Measurements from ENCODE around the gene MAPKBP1. TPM values are rescaled to one million over a fixed set of nuclear protein-coding genes. Genes with fewer than 3 reads are reported as not detected.

Gene MAPKBP1
- total RNA-seq, 2 donors from 2014 or later = 9.0 to 14.6 TPM

DNA sequence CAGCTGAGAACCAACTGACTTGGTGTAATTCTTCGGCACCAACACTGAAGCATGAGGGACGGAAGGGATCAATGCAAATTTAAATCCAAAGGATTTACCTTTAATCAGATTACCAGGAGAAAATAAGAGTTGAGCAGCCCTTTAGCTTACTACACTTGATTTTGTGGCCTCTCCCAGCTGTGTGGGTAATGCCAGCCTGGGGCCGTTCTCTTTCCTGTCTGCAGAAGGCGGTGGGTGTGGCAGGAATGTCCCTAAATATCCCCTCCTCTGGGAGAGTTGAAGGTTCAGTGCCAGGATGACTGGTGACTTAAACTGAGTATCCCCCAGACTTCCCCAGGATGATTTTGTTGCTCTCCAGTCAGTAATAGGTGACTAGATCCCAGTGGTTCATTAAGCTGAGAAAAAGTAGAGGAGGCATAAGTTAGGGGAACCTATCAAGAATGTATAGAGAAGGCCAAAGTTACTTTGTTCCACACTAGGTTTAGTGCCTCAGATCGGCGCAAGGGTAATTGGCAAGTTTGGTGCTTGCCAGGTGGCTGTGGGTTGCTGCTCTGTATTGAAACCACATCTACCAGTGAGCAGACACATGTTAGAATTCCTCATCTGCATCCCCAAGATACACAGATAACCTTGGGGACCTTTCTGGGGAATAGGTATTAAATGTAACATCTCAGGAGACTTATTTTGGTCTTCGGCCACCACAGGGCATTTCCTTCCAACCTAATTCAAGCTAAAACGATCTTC lies 23.1 kb downstream of the MAPKBP1 start:
- Histone ChIP-seq H3K27me3 (no peaks in the 10 kb centered on the region), H3K9me3 (no peaks in the 10 kb centered on the region), H3K9ac (ENCODE audit: low read depth in 2 of 2, low read length in 2 of 2) (no peak overlapping the region), H3K4me3 (no peak overlapping the region), H3K27ac (no peak overlapping the region), H3K4me1 (no peaks in the 10 kb centered on the region), H3K36me3 (no peaks in the 10 kb centered on the region)
- TF ChIP-seq, protein P1, sequence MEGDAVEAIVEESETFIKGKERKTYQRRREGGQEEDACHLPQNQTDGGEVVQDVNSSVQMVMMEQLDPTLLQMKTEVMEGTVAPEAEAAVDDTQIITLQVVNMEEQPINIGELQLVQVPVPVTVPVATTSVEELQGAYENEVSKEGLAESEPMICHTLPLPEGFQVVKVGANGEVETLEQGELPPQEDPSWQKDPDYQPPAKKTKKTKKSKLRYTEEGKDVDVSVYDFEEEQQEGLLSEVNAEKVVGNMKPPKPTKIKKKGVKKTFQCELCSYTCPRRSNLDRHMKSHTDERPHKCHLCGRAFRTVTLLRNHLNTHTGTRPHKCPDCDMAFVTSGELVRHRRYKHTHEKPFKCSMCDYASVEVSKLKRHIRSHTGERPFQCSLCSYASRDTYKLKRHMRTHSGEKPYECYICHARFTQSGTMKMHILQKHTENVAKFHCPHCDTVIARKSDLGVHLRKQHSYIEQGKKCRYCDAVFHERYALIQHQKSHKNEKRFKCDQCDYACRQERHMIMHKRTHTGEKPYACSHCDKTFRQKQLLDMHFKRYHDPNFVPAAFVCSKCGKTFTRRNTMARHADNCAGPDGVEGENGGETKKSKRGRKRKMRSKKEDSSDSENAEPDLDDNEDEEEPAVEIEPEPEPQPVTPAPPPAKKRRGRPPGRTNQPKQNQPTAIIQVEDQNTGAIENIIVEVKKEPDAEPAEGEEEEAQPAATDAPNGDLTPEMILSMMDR (IDR thresholded peaks at IDR 0.05) = no peak
- DNase-seq = no peak
- intact Hi-C loops (cut with DNase I) = no loop called here

DNA sequence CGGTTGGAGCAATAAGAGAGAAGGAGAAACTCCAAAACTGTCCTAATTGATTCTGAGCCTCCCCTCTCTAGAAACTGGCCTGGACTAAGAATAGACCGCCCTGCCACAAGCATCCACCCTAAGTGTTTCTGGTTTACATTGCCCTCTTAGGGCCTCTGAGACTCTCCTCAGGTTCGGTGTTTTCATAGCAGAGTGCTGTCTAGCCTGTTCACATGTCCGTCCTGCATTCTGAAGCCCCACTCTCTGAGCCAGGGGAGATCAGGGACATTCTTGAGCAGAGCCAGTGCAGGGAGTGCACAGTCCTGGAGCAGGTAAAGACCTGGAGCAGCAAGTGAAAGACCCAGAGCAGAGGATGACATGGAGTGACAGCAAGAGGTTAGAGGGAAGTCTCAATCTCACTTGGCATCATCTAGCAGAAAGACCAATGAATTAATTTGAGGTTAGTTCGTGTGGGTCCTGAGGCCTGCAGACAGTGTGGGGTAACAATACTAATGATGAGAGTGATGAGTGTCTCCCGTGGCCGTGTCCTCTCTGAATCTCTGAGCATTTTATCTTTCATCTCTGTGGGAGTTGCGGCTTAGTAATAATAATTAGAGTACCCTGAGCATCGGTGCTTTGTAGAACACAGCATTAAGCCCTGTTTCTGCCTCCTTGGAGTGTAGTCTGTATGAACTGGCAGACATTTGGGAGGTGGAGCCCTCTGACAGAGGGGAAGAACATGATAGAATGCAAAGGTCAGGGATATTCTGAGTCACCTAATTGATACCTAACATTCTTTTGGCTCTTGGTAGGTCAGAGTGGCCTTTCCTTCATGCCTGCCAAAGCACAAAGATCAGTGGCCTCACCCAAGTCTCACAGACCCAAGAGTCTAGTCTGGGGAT lies 24.6 kb downstream of the MAPKBP1 start:
- Histone ChIP-seq H3K27ac (no peak overlapping the region), H3K27me3 (no peaks in the 10 kb centered on the region), H3K36me3 (no peaks in the 10 kb centered on the region), H3K9me3 (no peaks in the 10 kb centered on the region), H3K4me3 (no peak overlapping the region), H3K4me1 (no peaks in the 10 kb centered on the region), H3K9ac (ENCODE audit: low read depth in 2 of 2, low read length in 2 of 2) (no peak overlapping the region)
- intact Hi-C loops (cut with DNase I) = no loop called here
- TF ChIP-seq, protein P1 (IDR thresholded peaks at IDR 0.05) = no peak
- DNase-seq = no peak

DNA sequence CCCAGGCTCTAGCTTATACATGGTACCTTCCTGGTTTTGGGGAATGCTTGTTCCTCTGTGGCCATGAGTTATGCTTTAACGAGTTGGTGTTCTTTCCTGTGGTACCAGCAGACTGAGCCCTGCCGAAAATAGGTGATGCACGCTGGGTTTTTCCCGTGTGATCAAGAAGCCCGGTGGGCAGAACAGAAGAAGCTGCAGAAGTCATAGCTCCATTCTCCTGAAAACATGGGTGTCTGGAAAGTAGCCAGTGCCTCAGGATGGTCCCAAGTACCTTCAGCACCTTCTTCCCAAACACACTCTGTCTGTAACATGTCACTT lies 25.2 kb downstream of the MAPKBP1 start:
- no peaks in the 10 kb centered on the region for H3K36me3 ChIP-seq
- no peak overlapping the region for H3K9ac ChIP-seq (ENCODE audit: low read depth in 2 of 2, low read length in 2 of 2)
- H3K27ac ChIP-seq = no peak overlapping the region
- H3K9me3 ChIP-seq = no peaks in the 10 kb centered on the region
- no peak for DNase-seq
- intact Hi-C loops (cut with DNase I) = no loop called here
- H3K27me3 ChIP-seq = no peaks in the 10 kb centered on the region
- TF ChIP-seq, protein P1 (IDR thresholded peaks at IDR 0.05) = no peak
- H3K4me1 ChIP-seq = no peaks in the 10 kb centered on the region
- H3K4me3 ChIP-seq = no peak overlapping the region

DNA sequence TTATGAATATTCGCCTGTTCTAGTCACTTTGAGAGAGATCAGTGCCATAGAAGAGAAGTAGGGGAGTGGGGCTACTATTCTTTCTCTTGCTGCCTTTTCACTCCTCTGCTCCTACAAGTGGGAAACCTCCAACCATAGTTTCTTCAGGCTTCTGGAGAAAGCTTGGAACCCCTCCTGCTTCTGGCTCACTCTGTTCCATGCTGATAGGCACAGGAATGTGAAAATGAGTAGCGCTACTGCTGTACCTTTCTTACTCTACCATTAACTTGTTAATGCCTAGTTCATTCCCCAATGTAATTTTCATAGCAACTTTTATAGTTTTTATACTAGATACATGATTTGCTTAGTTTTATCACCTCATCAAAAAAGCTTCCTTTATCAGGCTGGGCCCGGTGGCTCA lies 26.9 kb downstream of the MAPKBP1 start:
- H3K9me3 ChIP-seq = no peaks in the 10 kb centered on the region
- H3K4me1 ChIP-seq = no peaks in the 10 kb centered on the region
- no peak overlapping the region for H3K27ac ChIP-seq
- no peaks in the 10 kb centered on the region for H3K27me3 ChIP-seq
- TF ChIP-seq, protein P1 (IDR thresholded peaks at IDR 0.05) = no peak
- no peak overlapping the region for H3K9ac ChIP-seq (ENCODE audit: low read depth in 2 of 2, low read length in 2 of 2)
- DNase-seq = no peak
- H3K4me3 ChIP-seq = no peak overlapping the region
- no peaks in the 10 kb centered on the region for H3K36me3 ChIP-seq
- intact Hi-C loops (cut with DNase I) = no loop called here

DNA sequence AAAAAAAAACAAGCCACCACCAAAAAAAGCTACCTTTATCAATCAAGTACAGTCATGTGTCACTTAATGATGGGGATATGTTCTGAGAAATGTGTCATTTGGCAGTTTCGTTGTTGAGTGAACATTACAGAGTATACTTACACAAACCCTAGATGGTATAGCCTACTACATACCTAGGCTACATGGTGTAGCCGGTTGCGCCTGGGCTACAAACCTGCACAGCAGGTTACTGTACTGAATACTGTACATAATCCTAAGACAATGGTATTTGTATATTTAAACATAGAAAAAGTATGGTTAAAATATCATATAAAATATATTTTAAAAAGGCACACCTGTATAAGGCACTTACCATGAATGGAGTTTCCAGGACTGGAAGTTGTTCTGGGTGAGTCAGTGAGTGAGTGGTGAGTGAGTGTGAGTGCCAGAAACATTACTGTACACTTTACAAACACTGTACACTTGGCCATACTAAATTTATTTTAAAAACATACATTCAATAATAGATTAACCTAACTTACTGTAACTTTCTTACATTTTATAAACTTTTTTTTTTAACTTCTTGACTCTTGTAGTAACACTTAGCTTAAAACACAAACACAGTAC lies 27.7 kb downstream of the MAPKBP1 start:
- no peak overlapping the region for H3K9ac ChIP-seq (ENCODE audit: low read depth in 2 of 2, low read length in 2 of 2)

More for the DNA sequence above, 27.7 kb downstream of the MAPKBP1 start:
- intact Hi-C loops (cut with DNase I) = no loop called here
- Histone ChIP-seq H3K27me3 (no peaks in the 10 kb centered on the region), H3K36me3 (no peaks in the 10 kb centered on the region), H3K4me3 (no peak overlapping the region), H3K4me1 (no peaks in the 10 kb centered on the region), H3K27ac (no peak overlapping the region), H3K9me3 (no peaks in the 10 kb centered on the region)
- TF ChIP-seq, protein P1 (IDR thresholded peaks at IDR 0.05) = no peak
- no peak for DNase-seq
